ENCODE measurements around the gene SURF2.

DNA sequence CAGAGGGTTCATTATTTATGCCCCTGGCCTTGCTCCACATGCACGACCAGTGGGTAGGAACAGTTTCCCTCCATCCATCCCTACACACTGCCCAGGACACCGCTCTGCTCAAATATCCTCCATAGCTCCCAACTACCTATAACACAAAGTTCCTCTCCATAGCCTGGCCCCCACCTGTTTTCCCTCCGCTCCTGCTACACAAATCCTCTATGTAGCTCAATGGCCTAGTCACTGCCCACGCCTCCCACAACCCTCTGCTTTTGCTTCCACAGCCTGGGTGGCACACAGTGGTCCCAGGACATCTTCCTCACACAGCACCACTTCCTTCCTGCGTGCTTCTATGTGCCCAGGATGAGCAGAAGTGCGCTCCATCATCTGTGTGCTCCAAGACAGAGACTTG is 41.0 kb downstream of the SURF2 start:
- TF ChIP-seq, protein P1, sequence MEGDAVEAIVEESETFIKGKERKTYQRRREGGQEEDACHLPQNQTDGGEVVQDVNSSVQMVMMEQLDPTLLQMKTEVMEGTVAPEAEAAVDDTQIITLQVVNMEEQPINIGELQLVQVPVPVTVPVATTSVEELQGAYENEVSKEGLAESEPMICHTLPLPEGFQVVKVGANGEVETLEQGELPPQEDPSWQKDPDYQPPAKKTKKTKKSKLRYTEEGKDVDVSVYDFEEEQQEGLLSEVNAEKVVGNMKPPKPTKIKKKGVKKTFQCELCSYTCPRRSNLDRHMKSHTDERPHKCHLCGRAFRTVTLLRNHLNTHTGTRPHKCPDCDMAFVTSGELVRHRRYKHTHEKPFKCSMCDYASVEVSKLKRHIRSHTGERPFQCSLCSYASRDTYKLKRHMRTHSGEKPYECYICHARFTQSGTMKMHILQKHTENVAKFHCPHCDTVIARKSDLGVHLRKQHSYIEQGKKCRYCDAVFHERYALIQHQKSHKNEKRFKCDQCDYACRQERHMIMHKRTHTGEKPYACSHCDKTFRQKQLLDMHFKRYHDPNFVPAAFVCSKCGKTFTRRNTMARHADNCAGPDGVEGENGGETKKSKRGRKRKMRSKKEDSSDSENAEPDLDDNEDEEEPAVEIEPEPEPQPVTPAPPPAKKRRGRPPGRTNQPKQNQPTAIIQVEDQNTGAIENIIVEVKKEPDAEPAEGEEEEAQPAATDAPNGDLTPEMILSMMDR (IDR thresholded peaks at IDR 0.05; ENCODE audit: insufficient read depth, low read depth, low read length): no peak
- TF ChIP-seq EZH2 (IDR thresholded peaks at IDR 0.05; ENCODE audit: insufficient read depth, low read length): no peak
